H9 (cell line): ENCODE results near the gene CACNA2D3. TPM values are rescaled to one million over a fixed set of nuclear protein-coding genes. Genes with fewer than 3 reads are reported as not detected.

Source experiments
- DNase-seq: peaks from one replicate; pipeline ENCODE4 v3.0.0-alpha.2; 2017
- H2AFZ ChIP-seq: one replicate; pipeline ENCODE4 v1.6.1; 2013; ENCODE audit warnings: mild to moderate bottlenecking, low read length, control low read depth, moderate library complexity
- H2AK5ac ChIP-seq: 2 replicates; pipeline ENCODE4 v1.6.1; 2013; ENCODE audit warnings: low read length, control low read depth, mixed read lengths; ENCODE audit not compliant: insufficient read length
- H2BK120ac ChIP-seq: one replicate; pipeline ENCODE4 v1.6.1; 2013; ENCODE audit warnings: low read depth, mild to moderate bottlenecking, low read length, control low read depth, inconsistent platforms; ENCODE audit not compliant: poor library complexity, severe bottlenecking
- H2BK12ac ChIP-seq: 2 replicates; pipeline ENCODE4 v1.6.1; 2013; ENCODE audit warnings: low read length, control low read depth, mixed read lengths, low read depth; ENCODE audit not compliant: insufficient read length
- H2BK15ac ChIP-seq: 2 replicates; pipeline ENCODE4 v1.6.1; 2013; ENCODE audit warnings: low read depth, low read length, control low read depth
- H2BK20ac ChIP-seq: one replicate; pipeline ENCODE4 v1.6.1; 2013; ENCODE audit warnings: low read depth, mild to moderate bottlenecking, low read length, control low read depth, inconsistent platforms; ENCODE audit not compliant: poor library complexity, severe bottlenecking
- H2BK5ac ChIP-seq: 2 replicates; pipeline ENCODE4 v1.6.1; 2013; ENCODE audit warnings: low read length, control low read depth, mixed read lengths; ENCODE audit not compliant: insufficient read length
- H3K14ac ChIP-seq: 2 replicates; pipeline ENCODE4 v1.6.1; 2013; ENCODE audit warnings: low read length, control low read depth; ENCODE audit not compliant: insufficient read depth
- H3K18ac ChIP-seq: 2 replicates; pipeline ENCODE4 v1.6.1; 2013; ENCODE audit warnings: low read depth, mild to moderate bottlenecking, mixed read lengths, low read length, control low read depth; ENCODE audit not compliant: insufficient read length
- H3K23ac ChIP-seq: 2 replicates; pipeline ENCODE4 v1.6.1; 2013; ENCODE audit warnings: low read length, control low read depth, mixed read lengths, low read depth; ENCODE audit not compliant: insufficient read length
- H3K23me2 ChIP-seq: 2 replicates; pipeline ENCODE4 v1.6.1; 2013; ENCODE audit warnings: low read depth, mild to moderate bottlenecking, mixed read lengths, low read length, control low read depth; ENCODE audit not compliant: insufficient read length, poor library complexity, severe bottlenecking
- H3K27ac ChIP-seq: 2 replicates; pipeline ENCODE4 v1.5.1; 2013; ENCODE audit warnings: low read length, control low read depth, mixed read lengths, low read depth; ENCODE audit not compliant: insufficient read length
- H3K27me3 ChIP-seq: 2 replicates; pipeline ENCODE4 v1.6.1; 2013; ENCODE audit warnings: low read length, control low read depth, inconsistent platforms; ENCODE audit not compliant: insufficient read depth
- H3K4ac ChIP-seq: 2 replicates; pipeline ENCODE4 v1.6.1; 2013; ENCODE audit warnings: low read depth, mild to moderate bottlenecking, control low read depth, inconsistent platforms, low read length, moderate library complexity
- H3K4me1 ChIP-seq: 2 replicates; pipeline ENCODE4 v1.6.1; 2013; ENCODE audit warnings: low read length, control low read depth, inconsistent platforms; ENCODE audit not compliant: insufficient read depth
- H3K4me2 ChIP-seq: 2 replicates; pipeline ENCODE4 v1.6.1; 2013; ENCODE audit warnings: low read length, control low read depth, mixed read lengths; ENCODE audit not compliant: insufficient read length, insufficient read depth
- H3K56ac ChIP-seq: 2 replicates; pipeline ENCODE4 v1.6.1; 2013; ENCODE audit warnings: low read depth, mild to moderate bottlenecking, mixed read lengths, low read length, control low read depth; ENCODE audit not compliant: insufficient read length
- H3K79me1 ChIP-seq: 2 replicates; pipeline ENCODE4 v1.6.1; 2013; ENCODE audit warnings: low read depth, mild to moderate bottlenecking, moderate library complexity, low read length, control low read depth, inconsistent platforms; ENCODE audit not compliant: insufficient read depth, poor library complexity, severe bottlenecking
- H3K79me2 ChIP-seq: 2 replicates; pipeline ENCODE4 v1.6.1; 2013; ENCODE audit warnings: low read length, control low read depth, inconsistent platforms; ENCODE audit not compliant: insufficient read depth
- H3K9ac ChIP-seq: 2 replicates; pipeline ENCODE4 v1.6.1; 2013; ENCODE audit warnings: low read length, control low read depth, mixed read lengths; ENCODE audit not compliant: insufficient read length; ENCODE audit errors: extremely low read depth
- H3K9me3 ChIP-seq: one replicate; pipeline ENCODE4 v1.6.1; 2013; ENCODE audit warnings: low read depth, low read length, inconsistent platforms; ENCODE audit not compliant: control insufficient read depth
- H3T11ph ChIP-seq: one replicate; pipeline ENCODE4 v1.6.1; 2013; ENCODE audit warnings: mild to moderate bottlenecking, low read length, control low read depth, inconsistent platforms
- H4K20me1 ChIP-seq: one replicate; pipeline ENCODE4 v1.6.1; 2013; ENCODE audit not compliant: control insufficient read depth, insufficient read length, insufficient read depth
- H4K5ac ChIP-seq: 2 replicates; pipeline ENCODE4 v1.6.1; 2013; ENCODE audit warnings: low read depth, mild to moderate bottlenecking, mixed read lengths, low read length, control low read depth; ENCODE audit not compliant: insufficient read length
- H4K8ac ChIP-seq: replicated peaks from 2 replicates; pipeline ENCODE4 v1.6.1; 2013; ENCODE audit warnings: low read length, control low read depth, mixed read lengths, low read depth; ENCODE audit not compliant: insufficient read length
- H4K91ac ChIP-seq: 2 replicates; pipeline ENCODE4 v1.6.1; 2013; ENCODE audit warnings: low read depth, mild to moderate bottlenecking, moderate library complexity, mixed read lengths, low read length, control low read depth; ENCODE audit not compliant: insufficient read length
- H3K27ac Mint-ChIP-seq, 3 experiments: 2 replicates in 2 of 3; 3 replicates in 1 of 3; pipeline ENCODE4 v1.8.0; 2020 to 2021; ENCODE audit warnings: mixed read lengths in 3 of 3, mild to moderate bottlenecking in 1 of 3, moderate library complexity in 1 of 3
- H3K27me3 Mint-ChIP-seq: 2 replicates; pipeline ENCODE4 v1.8.0; 2021; ENCODE audit warnings: low read depth, mild to moderate bottlenecking, moderate library complexity, mixed read lengths
- H3K36me3 Mint-ChIP-seq, 3 experiments: 2 replicates in 2 of 3; 3 replicates in 1 of 3; pipeline ENCODE4 v1.8.0; 2020 to 2021; ENCODE audit warnings: low read depth in 3 of 3, mixed read lengths in 3 of 3; ENCODE audit not compliant: insufficient read depth in 1 of 3
- H3K4me1 Mint-ChIP-seq, 2 experiments: 2 replicates each; pipeline ENCODE4 v1.8.0; 2020; ENCODE audit warnings: mixed read lengths in 2 of 2
- H3K4me3 Mint-ChIP-seq, 2 experiments: 2 replicates in 1 of 2; 3 replicates in 1 of 2; pipeline ENCODE4 v1.8.0; 2020 to 2021; ENCODE audit warnings: mild to moderate bottlenecking in 2 of 2, mixed read lengths in 2 of 2, moderate library complexity in 1 of 2
- H3K9me3 Mint-ChIP-seq, 2 experiments: 2 replicates in 1 of 2; 3 replicates in 1 of 2; pipeline ENCODE4 v1.8.0; 2020; ENCODE audit warnings: mild to moderate bottlenecking in 2 of 2, mixed read lengths in 2 of 2, moderate library complexity in 1 of 2
- CTCF ChIP-seq: fragments of 200-600 bp; sonication (generic); conservative IDR thresholded peaks from 3 replicates; pipeline ENCODE4 v1.8.0; 2021; ENCODE audit warnings: antibody characterized with exemption, mild to moderate bottlenecking
- WGBS: extraction: QIAGEN DNeasy Blood & Tissue Kit; methylation state at CpG from one replicate; pipeline ENCODE4 v1.1.7; 2013; ENCODE audit warnings: missing lambda C conversion rate, low lambda C conversion rate, mixed read lengths; ENCODE audit not compliant: insufficient read length; ENCODE audit errors: extremely low coverage; 5-methylcytosine and 5-hydroxymethylcytosine counted together
- total RNA-seq: library from RNA; stranded (reverse); gene quantifications from 2 replicates; pipeline ENCODE4 v1.2.1, GENCODE V29; 2021

Gene CACNA2D3
- total RNA-seq, 1 experiment from 2014 or later = 3.2 TPM

GRCh38 chr3:55013145-55013925, 891.0 kb downstream of the CACNA2D3 start:
- H3K9me3 ChIP-seq = no peaks in the 10 kb centered on the region

More at GRCh38 chr3:55013145-55013925, 891.0 kb downstream of the CACNA2D3 start:
- H4K91ac ChIP-seq = no peak overlapping the region
- H3K79me2 ChIP-seq = no peaks in the 10 kb centered on the region
- H2BK120ac ChIP-seq = no peak overlapping the region
- H3K4me2 ChIP-seq = no peak overlapping the region
- no peaks in the 10 kb centered on the region for H4K20me1 ChIP-seq
- H2BK12ac ChIP-seq = no peak overlapping the region
- no peak overlapping the region for H3T11ph ChIP-seq
- peaks cover 32% of the 10 kb centered on the region in 2 experiments for H3K4me1 Mint-ChIP-seq
- no peaks in the 10 kb centered on the region; a peak in 1 of 7 replicates for H3K36me3 Mint-ChIP-seq
- H2AFZ ChIP-seq = no peak overlapping the region
- no peak overlapping the region for H4K8ac ChIP-seq
- no CpG with 5 or more reads among the region's 5 CpGs for WGBS
- H3K4ac ChIP-seq = no peak overlapping the region
- H3K27me3 ChIP-seq = no peaks in the 10 kb centered on the region
- H3K9ac ChIP-seq = no peak overlapping the region
- H3K79me1 ChIP-seq = no peaks in the 10 kb centered on the region
- H3K4me1 ChIP-seq = no peaks in the 10 kb centered on the region; the same call in 1 of the 2 replicates
- H2BK15ac ChIP-seq = no peak overlapping the region
- H4K5ac ChIP-seq = no peak overlapping the region
- H3K56ac ChIP-seq = no peak overlapping the region
- H3K27ac ChIP-seq = no peak overlapping the region
- H3K4me3 Mint-ChIP-seq = no peak overlapping the region
- no peaks in the 10 kb centered on the region for H3K23me2 ChIP-seq
- no peak overlapping the region for H2AK5ac ChIP-seq
- no peak overlapping the region for H2BK5ac ChIP-seq
- H3K27ac Mint-ChIP-seq = no peak overlapping the region
- TF ChIP-seq CTCF = peak; percentile 32; the same call in 2 of the 3 replicates
- no peaks in the 10 kb centered on the region for H3K27me3 Mint-ChIP-seq
- no peak overlapping the region for H3K18ac ChIP-seq
- H3K9me3 Mint-ChIP-seq = no peaks in the 10 kb centered on the region
- no peak overlapping the region for H2BK20ac ChIP-seq
- no peak overlapping the region for H3K14ac ChIP-seq
- H3K23ac ChIP-seq = no peak overlapping the region
- DNase-seq = no peak
